IMR-90 (cell line): ENCODE results near the gene DTHD1.

Experiments
- CTCF ChIP-seq: conservative IDR thresholded peaks from 2 replicates; pipeline ENCODE4 v1.5.1; 2012; ENCODE audit warnings: mild to moderate bottlenecking, low read depth, low read length, improper control_type of control experiment
- MAZ ChIP-seq: IDR thresholded peaks from 2 replicates; pipeline ENCODE4 v1.6.1; 2012; ENCODE audit warnings: low read depth, mild to moderate bottlenecking, low read length, improper control_type of control experiment, moderate library complexity, borderline replicate concordance
- MXI1 ChIP-seq: IDR thresholded peaks from 2 replicates; pipeline ENCODE4 v1.6.1; 2012; ENCODE audit warnings: low read depth, mild to moderate bottlenecking, low read length, moderate library complexity, borderline replicate concordance
- NFE2L2 ChIP-seq: fragments of 150-350 bp; IDR thresholded peaks from 2 replicates; pipeline ENCODE4 v1.6.1; 2016; ENCODE audit warnings: low read depth, mild to moderate bottlenecking, low read length
- POLR2A ChIP-seq: IDR thresholded peaks from 2 replicates; pipeline ENCODE4 v1.6.1; 2012; ENCODE audit warnings: mild to moderate bottlenecking, low read depth, low read length
- RCOR1 ChIP-seq: IDR thresholded peaks from 2 replicates; pipeline ENCODE4 v1.6.1; 2012; ENCODE audit warnings: mild to moderate bottlenecking, low read length, improper control_type of control experiment; ENCODE audit not compliant: insufficient replicate concordance
- SMC3 ChIP-seq: fragments of 150-350 bp; IDR thresholded peaks from 2 replicates; pipeline ENCODE4 v1.6.1; 2016; ENCODE audit warnings: low read depth, mild to moderate bottlenecking, antibody characterized with exemption, low read length, moderate library complexity

- TF ChIP-seq CTCF (no peak), SMC3 (no peak), RCOR1 (no peak), POLR2A (no peak), MAZ (no peak), NFE2L2 (no peak), MXI1 (no peak)
Observed at GRCh38 chr4:36304138-36304681, 22.8 kb downstream of the DTHD1 start.
